Duodenal mucosa (tissue), 2 donors: ENCODE measurements around the gene BPIFB4.
"Not testable (repeated sequence)": the region's sequence is repeated elsewhere in the genome, so short reads cannot be mapped to it uniquely, and the experiment has no call there.

Source experiments
- H3K27ac ChIP-seq: one replicate; pipeline ENCODE4 v1.7.0; 2013; ENCODE audit warnings: low read depth, low read length
- H3K27me3 ChIP-seq, 2 donors: one replicate each; pipeline ENCODE4 v1.7.0; 2013; ENCODE audit warnings: low read length in 2 of 2, control low read depth in 1 of 2; ENCODE audit not compliant: insufficient read depth in 2 of 2, control insufficient read depth in 1 of 2
- H3K36me3 ChIP-seq, 2 donors: one replicate each; pipeline ENCODE4 v1.7.0; 2013; ENCODE audit warnings: low read length in 2 of 2, control low read depth in 1 of 2; ENCODE audit not compliant: insufficient read depth in 2 of 2, control insufficient read depth in 1 of 2
- H3K4me1 ChIP-seq, 2 donors: one replicate each; pipeline ENCODE4 v1.7.0; 2013; ENCODE audit warnings: low read length in 2 of 2, control low read depth in 1 of 2; ENCODE audit not compliant: insufficient read depth in 2 of 2, control insufficient read depth in 1 of 2
- H3K4me3 ChIP-seq, 2 donors: one replicate each; pipeline ENCODE4 v1.7.0; 2013; ENCODE audit warnings: low read length in 2 of 2, low read depth in 1 of 2
- H3K9ac ChIP-seq, 2 donors: one replicate each; pipeline ENCODE4 v1.7.0; 2013; ENCODE audit warnings: low read length in 2 of 2, low read depth in 1 of 2
- H3K9me3 ChIP-seq, 2 donors: one replicate each; pipeline ENCODE4 v1.7.0; 2013; ENCODE audit warnings: low read length in 2 of 2, control low read depth in 1 of 2; ENCODE audit not compliant: control insufficient read depth in 1 of 2

The BPIFB4 gene

GRCh38 chr20:33042983-33043730 lies 36.3 kb upstream of the BPIFB4 start:
- Histone ChIP-seq H3K9me3 (peaks cover 10 to 12% of the 10 kb centered on the region in 2 donors), H3K27ac (no peak overlapping the region), H3K9ac (no peak overlapping the region), H3K27me3 (no peaks in the 10 kb centered on the region), H3K4me3 (no peak overlapping the region), H3K4me1 (no peaks in the 10 kb centered on the region), H3K36me3 (no peaks in the 10 kb centered on the region)

DNA sequence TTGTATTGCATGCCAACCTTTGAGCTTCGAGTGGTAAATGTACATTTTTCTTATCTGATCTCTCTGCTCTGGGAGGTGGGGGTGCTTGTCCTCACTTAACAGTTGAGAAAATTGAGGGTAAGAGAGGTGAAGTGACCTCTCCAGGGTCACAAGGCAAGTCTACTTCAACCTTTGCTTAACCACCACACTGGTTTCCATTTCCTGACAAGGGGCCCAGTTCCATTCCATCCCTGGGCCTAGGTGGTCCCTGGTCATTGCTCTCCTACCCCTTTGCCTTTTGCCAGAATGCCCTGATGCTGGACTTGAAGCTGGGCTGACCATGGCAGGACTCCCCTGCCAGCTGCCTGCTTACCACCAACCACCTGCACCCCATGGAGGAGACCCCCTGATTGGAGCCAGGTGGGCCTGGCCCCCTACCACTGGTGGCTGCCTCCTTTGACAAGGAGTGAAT lies 35.7 kb upstream of the BPIFB4 start:
- Histone ChIP-seq H3K9me3 (peaks cover 10 to 12% of the 10 kb centered on the region in 2 donors), H3K4me1 (no peaks in the 10 kb centered on the region), H3K4me3 (no peak overlapping the region), H3K27me3 (no peaks in the 10 kb centered on the region), H3K36me3 (no peaks in the 10 kb centered on the region), H3K27ac (no peak overlapping the region), H3K9ac (no peak overlapping the region)

DNA sequence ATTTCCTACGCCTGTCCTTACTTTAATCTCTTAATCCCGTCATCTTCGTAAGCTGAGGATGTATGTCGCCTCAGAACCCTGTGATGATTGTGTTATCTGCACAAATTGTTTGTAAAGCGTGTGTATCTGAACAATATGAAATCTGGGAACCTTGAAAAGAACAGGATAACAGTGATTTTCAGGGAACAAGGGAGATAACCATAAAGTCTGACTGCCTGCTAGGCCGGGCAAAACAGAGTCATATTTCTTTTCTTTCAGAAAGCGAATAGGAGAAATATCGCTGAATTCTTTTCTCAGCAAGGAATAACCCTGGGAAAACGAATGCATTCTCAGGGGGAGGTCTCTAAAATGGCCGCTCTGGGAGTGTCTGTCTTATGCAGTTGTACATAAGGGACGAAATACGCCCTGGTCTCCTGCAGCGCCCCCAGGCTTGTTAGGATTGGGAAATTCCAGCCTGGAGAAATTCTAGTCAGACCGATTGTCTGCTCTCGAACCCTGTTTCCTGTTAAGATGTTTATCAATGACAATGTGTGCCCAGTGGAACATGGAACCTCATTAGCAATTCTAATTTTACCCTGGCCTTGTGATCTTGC lies 34.2 kb upstream of the BPIFB4 start:
- not testable (repeated sequence) for H3K4me3 ChIP-seq, H3K4me1 ChIP-seq, H3K27me3 ChIP-seq, H3K36me3 ChIP-seq, H3K27ac ChIP-seq, H3K9ac ChIP-seq
- peaks cover 10 to 12% of the 10 kb centered on the region in 2 donors for H3K9me3 ChIP-seq

GRCh38 chr20:33046412-33046811 lies 33.0 kb upstream of the BPIFB4 start:
- H3K4me1 ChIP-seq: no peaks in the 10 kb centered on the region

GRCh38 chr20:33051333-33051732 lies 28.1 kb upstream of the BPIFB4 start:
- no peak overlapping the region for H3K9ac ChIP-seq
- H3K4me3 ChIP-seq: no peak overlapping the region
- no peaks in the 10 kb centered on the region for H3K36me3 ChIP-seq
- H3K27ac ChIP-seq: no peak overlapping the region
- H3K27me3 ChIP-seq: no peaks in the 10 kb centered on the region
- H3K4me1 ChIP-seq: no peaks in the 10 kb centered on the region
- peaks cover 2 to 5% of the 10 kb centered on the region in 2 donors for H3K9me3 ChIP-seq

More at GRCh38 chr20:33046412-33046811, 33.0 kb upstream of the BPIFB4 start:
- Histone ChIP-seq H3K4me3 (no peak overlapping the region), H3K9ac (no peak overlapping the region), H3K27me3 (no peaks in the 10 kb centered on the region), H3K36me3 (no peaks in the 10 kb centered on the region), H3K9me3 (peaks cover 10 to 12% of the 10 kb centered on the region in 2 donors), H3K27ac (no peak overlapping the region)

- no peak within 1 kb of the TSS for H3K9ac ChIP-seq
- H3K36me3 ChIP-seq: no peaks in the 10 kb centered on the region
- H3K4me1 ChIP-seq: no peaks in the 10 kb centered on the region
- no peak within 1 kb of the TSS for H3K4me3 ChIP-seq
- no peaks in the 10 kb centered on the region for H3K9me3 ChIP-seq
- H3K27ac ChIP-seq: no peak within 1 kb of the TSS
- H3K27me3 ChIP-seq: no peaks in the 10 kb centered on the region
Measured at GRCh38 chr20:33053291-33054106, 25.9 kb upstream of the BPIFB4 start, which contains the start of gene BPIFB3. BPIFB3 (plus strand) TSS chr20:33053903; CDS start chr20:33055436, 1,533 bp downstream.

DNA sequence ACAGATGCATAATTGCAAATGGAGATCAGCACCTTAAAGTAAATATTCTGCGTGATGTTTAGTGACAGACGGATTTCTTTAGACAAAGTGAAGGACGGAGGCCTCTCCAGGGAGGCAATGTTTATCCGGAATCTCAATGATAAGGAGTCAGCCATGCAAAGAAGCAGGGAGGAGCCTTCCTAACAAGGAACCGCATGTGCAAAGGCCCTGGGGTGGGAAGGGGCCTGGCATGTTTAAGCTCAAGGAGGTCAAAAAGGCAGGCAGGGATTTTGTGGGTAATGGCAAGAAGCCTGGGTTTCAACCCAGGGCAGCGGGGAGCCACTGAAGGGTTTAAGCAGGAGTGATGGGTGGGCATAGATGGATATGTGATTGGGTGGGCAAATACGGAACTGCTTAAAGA lies 25.1 kb upstream of the BPIFB4 start:
- H3K4me3 ChIP-seq: no peak overlapping the region
- no peaks in the 10 kb centered on the region for H3K36me3 ChIP-seq
- no peaks in the 10 kb centered on the region for H3K27me3 ChIP-seq
- no peak overlapping the region for H3K9ac ChIP-seq
- no peak overlapping the region for H3K27ac ChIP-seq
- no peaks in the 10 kb centered on the region for H3K9me3 ChIP-seq
- H3K4me1 ChIP-seq: no peaks in the 10 kb centered on the region

DNA sequence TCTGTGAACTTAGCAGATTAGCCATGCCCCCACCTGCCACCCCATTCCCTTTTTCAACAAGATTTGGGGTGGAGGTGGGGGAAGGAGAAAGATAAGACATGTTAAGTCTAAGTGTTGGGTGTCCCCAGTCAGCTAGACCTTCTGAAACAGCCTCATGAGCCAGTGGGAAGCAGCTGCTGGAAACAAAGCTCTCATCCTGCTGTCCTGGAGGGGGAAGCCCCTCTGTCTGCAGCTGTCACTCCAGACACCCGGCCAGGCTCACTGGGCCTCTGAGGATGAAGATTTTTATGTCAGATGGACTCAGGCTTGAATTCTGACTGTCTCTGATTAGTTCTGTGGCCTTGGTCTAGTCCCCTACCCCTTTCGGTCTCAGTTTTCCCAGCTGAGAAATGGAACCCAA lies 24.7 kb upstream of the BPIFB4 start:
- H3K36me3 ChIP-seq: no peaks in the 10 kb centered on the region
- no peak overlapping the region for H3K4me3 ChIP-seq
- H3K4me1 ChIP-seq: no peaks in the 10 kb centered on the region
- H3K27me3 ChIP-seq: no peaks in the 10 kb centered on the region
- no peaks in the 10 kb centered on the region for H3K9me3 ChIP-seq
- no peak overlapping the region for H3K27ac ChIP-seq
- H3K9ac ChIP-seq: no peak overlapping the region

DNA sequence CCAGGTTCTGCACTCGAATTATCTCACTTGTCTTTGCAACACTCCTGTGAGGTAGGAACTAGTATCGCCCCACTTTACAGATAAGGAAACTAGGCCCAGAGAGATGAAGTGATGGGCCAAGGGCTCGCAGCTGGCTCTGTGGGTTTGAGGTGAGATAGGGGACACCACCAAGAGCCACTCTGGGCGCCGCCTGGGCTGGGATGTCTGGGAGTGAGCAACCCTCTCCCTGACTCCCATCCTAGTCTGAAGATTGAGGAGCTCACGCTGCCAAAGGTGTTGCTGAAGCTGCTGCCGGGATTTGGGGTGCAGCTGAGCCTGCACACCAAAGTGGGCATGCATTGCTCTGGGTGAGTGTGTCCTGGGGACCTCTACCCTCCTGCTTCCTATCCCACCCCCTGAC lies 20.3 kb upstream of the BPIFB4 start:
- Histone ChIP-seq H3K27ac (no peak overlapping the region), H3K4me3 (no peak overlapping the region), H3K36me3 (no peaks in the 10 kb centered on the region), H3K27me3 (no peaks in the 10 kb centered on the region), H3K4me1 (no peaks in the 10 kb centered on the region), H3K9me3 (no peaks in the 10 kb centered on the region), H3K9ac (no peak overlapping the region)
